Measurements from ENCODE around the gene PHLDA2. TPM values are rescaled to one million over a fixed set of nuclear protein-coding genes. Genes with fewer than 3 reads are reported as not detected.
"Not testable (repeated sequence)": the region's sequence is repeated elsewhere in the genome, so short reads cannot be mapped to it uniquely, and the experiment has no call there.

The PHLDA2 gene
- total RNA-seq, 6 experiments from 2014 or later, result 102 to 149 (median 125) TPM

DNA sequence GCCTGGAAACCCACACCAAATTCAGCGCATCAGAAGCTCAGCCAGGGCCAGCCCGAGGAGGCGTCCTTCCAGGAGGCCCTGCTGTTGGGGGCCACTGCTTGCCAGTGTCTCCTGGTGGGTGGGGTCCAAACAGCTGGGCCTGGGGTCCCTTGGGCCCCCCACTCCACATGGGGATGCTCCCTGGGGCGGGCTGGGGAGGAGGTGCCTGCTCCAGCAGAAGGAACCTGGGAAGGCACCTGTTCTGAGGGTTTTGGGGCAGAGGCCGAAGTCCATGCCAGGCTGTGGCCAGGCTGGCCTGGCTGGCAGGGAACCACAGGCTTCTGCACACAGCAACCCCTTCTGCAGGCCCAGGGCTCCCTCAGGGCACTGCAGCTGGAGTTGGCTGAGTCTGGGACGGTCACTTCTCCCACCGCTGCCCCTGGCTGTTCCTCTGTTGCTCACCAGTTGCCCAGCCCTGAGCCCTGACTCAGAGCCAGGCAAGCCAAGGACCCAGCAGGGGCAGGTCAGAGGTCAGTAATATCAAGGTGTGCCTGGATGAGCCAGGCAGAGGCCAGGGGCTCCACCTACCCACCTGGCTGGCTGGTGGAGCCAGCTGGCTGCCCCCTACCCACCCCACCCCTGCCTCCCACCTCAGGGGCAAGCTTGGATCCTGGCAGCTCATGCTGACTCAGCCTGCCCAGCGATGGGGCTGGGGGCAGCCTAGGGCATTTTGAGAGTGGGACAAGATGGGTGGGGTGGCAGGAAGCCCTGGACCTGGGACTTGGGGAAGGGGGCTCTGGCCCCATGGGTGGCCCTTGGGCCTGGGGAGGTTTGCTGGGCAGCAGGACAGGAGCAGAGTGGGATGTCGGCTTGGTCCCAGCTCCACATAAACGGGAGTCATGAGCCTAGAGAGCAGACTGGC lies 12.0 kb upstream of the PHLDA2 start:
- Mint-ChIP-seq H3K27me3 (ENCODE audit: insufficient read depth) (peaks cover 8% of the 10 kb centered on the region), H3K4me1 (ENCODE audit: low read depth) (peaks cover 19% of the 10 kb centered on the region), H3K27ac (peak overlapping the region; percentile 77), H3K36me3 (ENCODE audit: low read depth) (peaks cover 26% of the 10 kb centered on the region), H3K4me3 (no peak overlapping the region), H3K9me3 (peaks cover 31% of the 10 kb centered on the region)
- DNase-seq, result no peak
- TF ChIP-seq, protein P1, sequence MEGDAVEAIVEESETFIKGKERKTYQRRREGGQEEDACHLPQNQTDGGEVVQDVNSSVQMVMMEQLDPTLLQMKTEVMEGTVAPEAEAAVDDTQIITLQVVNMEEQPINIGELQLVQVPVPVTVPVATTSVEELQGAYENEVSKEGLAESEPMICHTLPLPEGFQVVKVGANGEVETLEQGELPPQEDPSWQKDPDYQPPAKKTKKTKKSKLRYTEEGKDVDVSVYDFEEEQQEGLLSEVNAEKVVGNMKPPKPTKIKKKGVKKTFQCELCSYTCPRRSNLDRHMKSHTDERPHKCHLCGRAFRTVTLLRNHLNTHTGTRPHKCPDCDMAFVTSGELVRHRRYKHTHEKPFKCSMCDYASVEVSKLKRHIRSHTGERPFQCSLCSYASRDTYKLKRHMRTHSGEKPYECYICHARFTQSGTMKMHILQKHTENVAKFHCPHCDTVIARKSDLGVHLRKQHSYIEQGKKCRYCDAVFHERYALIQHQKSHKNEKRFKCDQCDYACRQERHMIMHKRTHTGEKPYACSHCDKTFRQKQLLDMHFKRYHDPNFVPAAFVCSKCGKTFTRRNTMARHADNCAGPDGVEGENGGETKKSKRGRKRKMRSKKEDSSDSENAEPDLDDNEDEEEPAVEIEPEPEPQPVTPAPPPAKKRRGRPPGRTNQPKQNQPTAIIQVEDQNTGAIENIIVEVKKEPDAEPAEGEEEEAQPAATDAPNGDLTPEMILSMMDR (IDR thresholded peaks at IDR 0.05), result no peak

DNA sequence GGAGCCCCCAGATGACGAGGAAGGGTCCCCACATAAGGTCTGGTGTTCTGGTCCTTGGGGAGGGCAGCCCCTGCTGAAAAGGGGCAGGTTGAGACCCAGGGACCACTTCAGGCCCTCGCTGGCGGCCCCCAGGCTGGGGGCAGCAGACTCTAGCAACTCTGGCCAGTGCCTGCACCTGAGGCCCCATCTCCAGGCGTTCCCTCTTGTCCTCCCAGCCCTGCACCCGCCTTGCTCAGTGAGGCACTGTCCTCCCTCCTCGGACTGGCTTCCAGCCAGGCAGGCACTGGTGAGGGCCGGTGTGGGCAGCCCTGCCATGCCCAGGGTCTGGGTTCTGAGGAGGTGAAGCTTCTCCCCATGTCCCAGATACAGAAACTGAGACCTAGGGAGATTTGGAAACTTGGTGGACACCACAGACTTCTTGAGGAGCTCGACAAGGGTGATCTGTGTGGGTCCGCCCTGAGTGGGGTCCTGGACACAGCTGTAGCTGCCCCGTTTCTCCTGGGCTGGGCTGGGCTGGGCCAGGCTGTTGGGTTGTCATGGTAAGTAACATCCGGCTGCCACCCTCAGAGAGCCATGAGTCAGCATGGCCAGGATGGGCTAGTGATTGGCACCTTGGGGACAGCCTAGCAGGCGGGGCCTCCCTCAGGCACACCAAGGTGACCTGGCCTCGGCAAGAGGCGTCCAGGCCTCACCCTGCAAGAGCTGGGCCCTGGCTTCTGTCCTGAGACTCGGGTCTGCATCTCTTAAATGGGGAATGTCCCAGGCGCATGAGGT lies 11.1 kb upstream of the PHLDA2 start:
- TF ChIP-seq, protein P1 (IDR thresholded peaks at IDR 0.05), result no peak
- peak; percentile 55 for DNase-seq
- peak overlapping the region; percentile 78 for H3K27ac Mint-ChIP-seq
- peaks cover 26% of the 10 kb centered on the region for H3K36me3 Mint-ChIP-seq (ENCODE audit: low read depth)
- peaks cover 9% of the 10 kb centered on the region for H3K27me3 Mint-ChIP-seq (ENCODE audit: insufficient read depth)
- peaks cover 10% of the 10 kb centered on the region for H3K4me1 Mint-ChIP-seq (ENCODE audit: low read depth)
- H3K9me3 Mint-ChIP-seq, result peaks cover 31% of the 10 kb centered on the region
- no peak overlapping the region for H3K4me3 Mint-ChIP-seq

DNA sequence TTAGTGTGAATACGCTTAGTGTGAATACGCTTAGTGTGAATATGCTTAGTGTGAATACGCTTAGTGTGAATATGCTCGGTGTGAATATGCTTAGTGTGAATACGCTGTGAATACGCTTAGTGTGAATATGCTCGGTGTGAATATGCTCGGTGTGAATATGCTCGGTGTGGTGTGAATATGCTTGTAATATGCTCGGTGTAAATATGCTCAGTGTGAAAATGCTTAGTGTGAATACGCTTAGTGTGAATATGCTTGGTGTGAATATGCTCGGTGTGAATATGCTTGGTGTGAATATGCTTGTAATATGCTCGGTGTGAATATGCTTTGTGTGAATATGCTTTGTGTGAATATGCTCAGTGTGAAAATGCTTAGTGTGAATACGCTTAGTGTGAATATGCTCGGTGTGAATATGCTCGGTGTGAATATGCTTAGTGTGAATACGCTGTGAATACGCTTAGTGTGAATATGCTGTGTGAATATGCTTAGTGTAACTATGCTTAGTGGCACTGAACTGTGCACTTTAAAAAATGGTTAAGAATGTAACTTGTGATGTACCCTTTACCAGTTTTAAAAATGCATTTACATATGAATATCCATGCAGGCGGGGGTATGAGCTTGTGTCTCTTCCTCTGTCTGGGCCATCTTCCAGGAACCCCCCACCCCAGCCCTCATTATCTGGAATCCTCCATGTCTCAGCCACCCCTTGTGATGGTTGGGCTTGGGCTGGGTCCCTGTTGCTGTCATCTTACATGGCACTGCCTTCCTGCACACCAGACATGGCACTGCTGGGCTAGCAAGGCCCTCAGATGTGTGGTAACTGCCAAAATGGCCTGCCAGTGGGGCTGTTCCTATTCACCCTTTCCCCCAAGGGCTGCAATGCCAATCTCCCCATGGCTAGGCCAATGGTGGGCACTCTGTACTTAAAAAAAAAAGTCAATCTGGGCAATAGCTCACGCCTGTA lies 9.5 kb upstream of the PHLDA2 start:
- not testable (repeated sequence) for DNase-seq; H3K27me3 Mint-ChIP-seq (ENCODE audit: insufficient read depth); H3K4me1 Mint-ChIP-seq (ENCODE audit: low read depth); H3K27ac Mint-ChIP-seq; H3K4me3 Mint-ChIP-seq
- H3K9me3 Mint-ChIP-seq, result peaks cover 31% of the 10 kb centered on the region
- H3K36me3 Mint-ChIP-seq (ENCODE audit: low read depth), result peaks cover 26% of the 10 kb centered on the region

DNA sequence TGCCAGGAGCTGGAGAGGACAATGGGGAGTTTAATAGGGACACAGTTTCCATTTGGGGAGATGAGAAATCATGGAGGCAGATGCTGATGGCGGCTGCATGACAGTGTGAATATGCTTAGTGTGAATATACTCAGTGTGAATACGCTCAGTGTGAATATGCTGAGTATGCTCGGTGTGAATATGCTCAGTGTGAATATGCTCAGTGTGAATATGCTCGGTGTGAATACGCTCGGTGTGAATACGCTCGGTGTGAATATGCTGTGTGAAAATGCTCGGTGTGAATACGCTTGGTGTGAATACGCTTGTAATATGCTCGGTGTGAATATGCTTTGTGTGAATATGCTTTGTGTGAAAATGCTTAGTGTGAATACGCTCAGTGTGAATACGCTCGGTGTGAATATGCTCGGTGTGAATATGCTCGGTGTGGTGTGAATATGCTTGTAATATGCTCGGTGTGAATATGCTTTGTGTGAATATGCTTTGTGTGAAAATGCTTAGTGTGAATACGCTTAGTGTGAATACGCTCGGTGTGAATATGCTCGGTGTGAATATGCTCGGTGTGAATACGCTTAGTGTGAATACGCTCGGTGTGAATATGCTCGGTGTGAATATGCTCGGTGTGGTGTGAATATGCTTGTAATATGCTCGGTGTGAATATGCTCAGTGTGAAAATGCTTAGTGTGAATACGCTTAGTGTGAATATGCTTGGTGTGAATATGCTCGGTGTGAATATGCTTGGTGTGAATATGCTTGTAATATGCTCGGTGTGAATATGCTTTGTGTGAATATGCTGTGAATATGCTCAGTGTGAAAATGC lies 8.6 kb upstream of the PHLDA2 start:
- H3K4me3 Mint-ChIP-seq; DNase-seq; H3K27me3 Mint-ChIP-seq (ENCODE audit: insufficient read depth); H3K27ac Mint-ChIP-seq: not testable (repeated sequence)
- H3K4me1 Mint-ChIP-seq (ENCODE audit: low read depth), result peaks cover 18% of the 10 kb centered on the region
- peaks cover 26% of the 10 kb centered on the region for H3K36me3 Mint-ChIP-seq (ENCODE audit: low read depth)
- peaks cover 31% of the 10 kb centered on the region for H3K9me3 Mint-ChIP-seq

DNA sequence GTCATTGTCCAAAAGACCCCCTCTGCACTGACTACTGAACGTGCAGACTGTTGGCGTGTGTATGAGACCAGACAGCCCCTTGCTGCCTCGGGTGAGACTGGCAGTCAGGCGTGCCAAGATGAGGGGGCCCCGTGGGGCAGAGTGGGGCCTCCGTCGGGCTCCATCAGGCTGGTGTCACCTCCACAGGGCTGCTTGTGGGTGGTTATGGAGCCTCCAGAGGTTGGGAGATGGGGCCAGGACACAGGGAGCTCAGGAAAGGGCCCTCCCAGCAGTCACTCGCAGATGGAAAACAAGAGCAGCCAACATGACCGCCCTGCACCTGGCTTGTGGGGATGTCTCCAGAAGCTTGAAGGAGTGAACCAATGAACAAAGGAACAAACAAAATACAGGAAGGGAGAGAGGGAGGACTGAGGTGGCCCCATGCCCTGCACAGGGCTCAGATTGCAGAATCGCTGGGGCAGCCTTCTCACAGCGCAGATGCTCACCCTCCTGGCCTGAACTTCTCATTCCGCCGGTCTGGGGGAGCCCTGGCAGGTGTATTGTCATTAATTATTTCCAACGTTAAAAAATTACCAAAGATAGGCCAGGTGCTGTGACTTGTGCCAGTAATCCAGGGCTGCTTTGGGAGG lies 5.5 kb upstream of the PHLDA2 start:
- Mint-ChIP-seq H3K4me1 (ENCODE audit: low read depth) (peaks cover 26% of the 10 kb centered on the region), H3K9me3 (peaks cover 29% of the 10 kb centered on the region), H3K4me3 (no peak overlapping the region), H3K27me3 (ENCODE audit: insufficient read depth) (peaks cover 11% of the 10 kb centered on the region), H3K36me3 (ENCODE audit: low read depth) (peaks cover 26% of the 10 kb centered on the region), H3K27ac (no peak overlapping the region)
- TF ChIP-seq, protein P1 (IDR thresholded peaks at IDR 0.05), result no peak
- no peak for DNase-seq

Measured in HFFc6 (cell line).